Mucosa of rectum (tissue), 2 donors: Measurements from ENCODE around the gene SHE.

ENCODE experiments used
- H3K27ac ChIP-seq, 2 donors: one replicate each; pipeline ENCODE4 v1.7.0; 2013; ENCODE audit warnings: inconsistent platforms in 2 of 2, low read depth in 2 of 2, low read length in 2 of 2
- H3K27me3 ChIP-seq, 2 donors: one replicate each; pipeline ENCODE4 v1.7.0; 2013; ENCODE audit warnings: low read length in 2 of 2; ENCODE audit not compliant: control insufficient read depth in 2 of 2, insufficient read depth in 2 of 2
- H3K36me3 ChIP-seq, 2 donors: one replicate each; pipeline ENCODE4 v1.7.0; 2013; ENCODE audit warnings: low read length in 2 of 2; ENCODE audit not compliant: control insufficient read depth in 2 of 2, insufficient read depth in 2 of 2
- H3K4me1 ChIP-seq, 2 donors: one replicate each; pipeline ENCODE4 v1.7.0; 2013; ENCODE audit warnings: low read length in 2 of 2, mild to moderate bottlenecking in 1 of 2; ENCODE audit not compliant: control insufficient read depth in 2 of 2, insufficient read depth in 2 of 2
- H3K4me3 ChIP-seq, 2 donors: one replicate each; pipeline ENCODE4 v1.7.0; 2013; ENCODE audit warnings: low read length in 2 of 2
- H3K9ac ChIP-seq, 2 donors: one replicate each; pipeline ENCODE4 v1.7.0; 2013; ENCODE audit warnings: low read length in 2 of 2, low read depth in 1 of 2, mild to moderate bottlenecking in 1 of 2
- H3K9me3 ChIP-seq, 2 donors: one replicate each; pipeline ENCODE4 v1.7.0; 2013; ENCODE audit warnings: low read length in 2 of 2; ENCODE audit not compliant: control insufficient read depth in 2 of 2
- donor health status: healthy.
- donor health status: Normal muscosa, but diverticular disease.

SHE gene

DNA sequence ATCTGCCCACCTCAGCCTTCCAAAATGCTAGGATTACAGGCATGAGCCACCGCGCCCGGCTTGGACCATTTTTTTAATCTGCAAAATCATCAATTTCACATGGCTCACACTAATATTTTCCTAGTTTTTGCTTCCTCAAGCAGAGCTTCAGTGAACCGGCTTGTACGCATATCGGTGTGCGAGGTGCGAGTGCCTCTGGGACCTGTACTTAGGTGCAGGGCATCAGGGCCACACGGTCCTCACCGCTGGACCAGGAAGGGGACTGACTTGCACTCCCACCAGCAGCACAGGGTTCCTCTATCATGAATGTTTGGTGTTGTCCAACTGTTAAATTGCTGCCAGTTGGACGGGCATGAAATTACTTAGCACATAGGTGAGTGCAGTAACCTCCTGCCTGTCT, 15.4 kb upstream of the SHE start:
- Histone ChIP-seq H3K9ac (no peak overlapping the region), H3K27ac (no peak overlapping the region), H3K36me3 (no peaks in the 10 kb centered on the region), H3K9me3 (no peaks in the 10 kb centered on the region), H3K27me3 (peaks cover 0 to 4% of the 10 kb centered on the region in 2 donors), H3K4me3 (no peak overlapping the region), H3K4me1 (no peaks in the 10 kb centered on the region)

DNA sequence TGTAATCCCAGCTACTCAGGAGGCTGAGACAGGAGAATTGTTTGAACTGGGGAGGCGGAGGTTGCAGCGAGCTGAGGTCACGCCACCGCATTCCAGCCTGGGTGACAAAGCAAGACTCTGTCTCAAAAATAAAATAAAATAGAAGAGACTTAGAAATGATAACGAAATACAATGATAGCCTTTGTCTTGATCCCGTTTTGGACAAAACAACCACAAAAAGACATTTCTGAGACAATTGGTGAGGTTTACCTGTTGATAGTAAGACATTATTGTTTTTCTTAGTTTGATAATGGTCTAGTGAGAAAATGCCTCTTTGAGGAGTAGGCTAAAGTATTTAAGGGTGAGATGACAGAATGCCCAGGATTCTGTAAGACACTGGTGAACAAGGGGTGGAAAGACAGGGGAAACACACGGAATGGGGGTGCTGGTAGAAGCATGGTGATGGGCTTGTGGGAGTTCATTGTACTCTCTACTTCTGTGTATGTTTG, 11.9 kb upstream of the SHE start:
- Histone ChIP-seq H3K4me3 (no peak overlapping the region), H3K4me1 (no peaks in the 10 kb centered on the region), H3K9me3 (no peaks in the 10 kb centered on the region), H3K27ac (no peak overlapping the region), H3K27me3 (peaks cover 0 to 3% of the 10 kb centered on the region in 2 donors), H3K9ac (no peak overlapping the region), H3K36me3 (no peaks in the 10 kb centered on the region)

DNA sequence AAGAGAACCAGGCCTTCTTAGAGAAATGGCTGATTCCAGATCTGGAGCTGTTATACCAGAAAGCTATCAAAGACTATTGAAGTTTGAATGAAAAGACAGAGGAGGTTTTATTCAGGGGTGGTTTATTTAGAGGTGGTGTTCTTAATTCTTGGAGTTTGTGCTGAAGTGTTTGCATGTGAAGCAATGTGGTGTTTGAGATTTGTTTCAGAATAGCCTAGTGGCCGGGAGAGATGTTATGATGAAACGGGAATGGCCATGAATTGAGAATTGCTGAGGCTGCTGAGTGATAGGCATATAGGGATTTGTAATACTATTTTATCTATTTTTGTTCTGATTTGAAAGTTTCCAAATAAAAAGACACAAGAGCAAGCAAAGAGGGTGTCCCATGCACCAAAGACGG, 10.5 kb upstream of the SHE start:
- H3K4me1 ChIP-seq: no peaks in the 10 kb centered on the region
- peaks cover 0 to 7% of the 10 kb centered on the region in 2 donors for H3K27me3 ChIP-seq
- H3K36me3 ChIP-seq: no peaks in the 10 kb centered on the region
- H3K4me3 ChIP-seq: no peak overlapping the region
- H3K27ac ChIP-seq: no peak overlapping the region
- no peaks in the 10 kb centered on the region for H3K9me3 ChIP-seq
- no peak overlapping the region for H3K9ac ChIP-seq

DNA sequence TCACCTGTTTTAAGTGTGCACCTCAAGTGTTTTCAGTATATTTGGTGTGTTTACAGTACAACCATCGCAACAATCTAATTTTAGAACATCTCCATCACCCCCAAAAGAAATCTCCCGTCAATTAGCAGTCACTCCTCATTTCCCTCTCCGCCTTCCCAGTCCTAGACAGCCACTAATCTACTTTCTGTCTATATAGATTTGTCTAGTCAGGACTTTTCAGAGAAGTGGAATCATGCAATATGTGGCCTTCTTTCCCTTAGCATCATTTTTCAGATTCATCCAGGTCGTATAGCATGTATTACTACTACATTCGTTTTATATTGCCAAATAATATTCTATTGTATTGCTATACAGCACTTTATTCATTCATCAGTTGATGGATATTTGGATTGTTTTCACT, 1.7 kb upstream of the SHE start:
- Histone ChIP-seq H3K4me1 (no peaks in the 10 kb centered on the region), H3K9me3 (no peaks in the 10 kb centered on the region), H3K4me3 (no peak overlapping the region), H3K36me3 (no peaks in the 10 kb centered on the region), H3K27me3 (peaks cover 24 to 28% of the 10 kb centered on the region in 2 donors), H3K27ac (no peak overlapping the region), H3K9ac (no peak overlapping the region)

DNA sequence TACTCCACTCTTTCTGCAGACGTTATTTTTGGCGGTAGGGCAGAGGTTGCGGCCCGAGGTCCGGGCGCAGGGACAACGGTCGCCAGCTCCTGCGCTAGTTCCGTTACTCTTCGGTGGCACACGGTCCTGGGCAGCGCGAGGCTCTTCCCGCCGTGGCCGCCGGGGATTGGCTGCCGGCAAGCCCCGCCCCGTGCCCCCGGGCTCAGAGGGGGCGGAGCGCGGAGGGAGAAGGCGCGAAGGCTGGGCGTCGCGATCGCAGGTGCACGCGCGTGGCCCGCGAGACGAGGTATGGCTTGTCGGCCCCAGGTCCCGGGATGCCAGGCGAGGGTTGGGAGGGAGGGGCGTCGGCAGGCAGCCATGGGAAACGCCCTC, 518 bp upstream of the SHE start:
- Histone ChIP-seq H3K4me3 (no peak overlapping the region), H3K4me1 (no peaks in the 10 kb centered on the region), H3K9ac (no peak overlapping the region)

DNA sequence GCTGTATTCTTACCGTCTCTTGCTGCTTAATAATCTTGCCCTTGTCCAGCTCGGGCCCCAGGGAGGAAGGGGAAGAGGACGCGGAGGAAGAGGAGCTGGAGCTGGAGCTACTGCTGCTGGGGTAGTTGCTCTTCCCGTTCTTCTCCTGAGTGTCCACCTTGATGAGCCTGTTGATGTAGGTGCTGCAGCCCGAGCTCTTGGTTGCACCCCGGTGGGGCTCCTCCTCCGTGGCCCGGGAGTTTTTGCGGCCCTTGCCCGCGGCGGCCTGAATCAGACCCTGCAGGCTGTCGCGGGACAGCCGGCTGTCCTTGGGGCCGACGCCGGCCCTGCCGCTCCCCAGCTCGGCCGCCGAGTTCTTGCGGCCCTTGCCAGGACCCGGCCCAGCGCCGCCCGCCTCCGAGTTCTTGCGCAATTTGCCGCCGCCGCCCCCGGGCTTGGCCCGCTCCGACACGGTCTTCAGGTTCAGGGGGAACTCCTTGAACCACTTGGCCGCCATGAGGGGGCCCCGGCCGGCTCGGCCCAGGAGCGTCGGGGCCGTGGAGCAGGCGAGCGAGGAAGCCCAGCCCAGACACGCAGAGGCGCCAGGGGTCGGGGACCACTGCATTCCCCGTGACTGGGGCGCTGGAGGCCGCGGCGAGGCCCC, 668 bp downstream of the SHE start:
- Histone ChIP-seq H3K9me3 (no peaks in the 10 kb centered on the region), H3K4me3 (peak overlapping the region; percentile 13 to 57), H3K9ac (peak overlapping the region in 1 of 2 donors; percentile 44), H3K36me3 (no peaks in the 10 kb centered on the region), H3K27ac (peak overlapping the region in 1 of 2 donors; percentile 56), H3K27me3 (peaks cover 24% of the 10 kb centered on the region in 2 donors), H3K4me1 (no peaks in the 10 kb centered on the region)

More for the DNA sequence above, 518 bp upstream of the SHE start:
- no peaks in the 10 kb centered on the region for H3K9me3 ChIP-seq
- no peak overlapping the region for H3K27ac ChIP-seq
- no peaks in the 10 kb centered on the region for H3K36me3 ChIP-seq
- peaks cover 24% of the 10 kb centered on the region in 2 donors for H3K27me3 ChIP-seq

DNA sequence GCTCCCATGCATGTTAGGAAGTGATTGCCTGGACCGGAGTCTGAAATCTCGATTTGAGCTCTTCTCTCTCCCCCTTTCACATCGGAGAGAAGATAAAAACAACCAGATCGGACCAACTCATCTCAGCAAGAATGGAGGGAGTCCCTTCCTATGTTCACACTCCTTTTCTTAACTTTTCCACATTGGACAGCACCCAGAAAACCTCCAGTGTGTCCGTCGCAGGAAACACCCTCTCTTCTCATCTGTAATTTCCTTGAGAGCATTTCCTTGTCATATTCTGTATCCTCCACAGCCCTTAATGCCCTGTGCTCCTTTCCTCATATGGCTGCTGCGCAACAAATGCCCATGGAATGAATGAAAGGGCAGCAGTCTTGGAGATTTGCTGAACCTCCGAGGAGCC, 1.7 kb downstream of the SHE start:
- H3K4me1 ChIP-seq: no peaks in the 10 kb centered on the region
- H3K27ac ChIP-seq: no peak overlapping the region
- H3K9me3 ChIP-seq: no peaks in the 10 kb centered on the region
- peak overlapping the region in 1 of 2 donors; percentile 57 for H3K4me3 ChIP-seq
- H3K9ac ChIP-seq: no peak overlapping the region
- no peaks in the 10 kb centered on the region for H3K36me3 ChIP-seq
- H3K27me3 ChIP-seq: peaks cover 24% of the 10 kb centered on the region in 2 donors

DNA sequence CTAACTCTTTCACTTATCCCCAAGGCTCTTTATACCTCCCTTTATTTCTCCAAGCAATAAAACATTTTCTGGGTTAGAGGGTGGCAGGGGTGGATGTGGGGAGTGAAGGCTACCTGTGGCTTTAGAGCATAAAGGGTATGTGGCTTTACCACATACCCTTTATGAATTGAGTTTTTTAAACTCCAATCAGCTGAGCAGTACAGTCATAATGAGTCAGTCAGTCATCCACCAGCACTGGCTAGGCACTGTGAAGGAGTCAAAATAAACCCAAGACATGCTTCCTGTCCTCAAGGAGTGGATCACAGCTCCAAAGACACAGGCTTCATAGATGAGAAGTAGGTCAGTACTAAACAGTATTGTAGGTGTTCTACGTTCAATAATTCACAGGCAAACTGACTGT, 2.8 kb downstream of the SHE start:
- peaks cover 19 to 24% of the 10 kb centered on the region in 2 donors for H3K27me3 ChIP-seq
- no peak overlapping the region for H3K9ac ChIP-seq
- no peak overlapping the region for H3K4me3 ChIP-seq
- H3K36me3 ChIP-seq: no peaks in the 10 kb centered on the region
- no peak overlapping the region for H3K27ac ChIP-seq
- H3K9me3 ChIP-seq: no peaks in the 10 kb centered on the region
- no peaks in the 10 kb centered on the region for H3K4me1 ChIP-seq

DNA sequence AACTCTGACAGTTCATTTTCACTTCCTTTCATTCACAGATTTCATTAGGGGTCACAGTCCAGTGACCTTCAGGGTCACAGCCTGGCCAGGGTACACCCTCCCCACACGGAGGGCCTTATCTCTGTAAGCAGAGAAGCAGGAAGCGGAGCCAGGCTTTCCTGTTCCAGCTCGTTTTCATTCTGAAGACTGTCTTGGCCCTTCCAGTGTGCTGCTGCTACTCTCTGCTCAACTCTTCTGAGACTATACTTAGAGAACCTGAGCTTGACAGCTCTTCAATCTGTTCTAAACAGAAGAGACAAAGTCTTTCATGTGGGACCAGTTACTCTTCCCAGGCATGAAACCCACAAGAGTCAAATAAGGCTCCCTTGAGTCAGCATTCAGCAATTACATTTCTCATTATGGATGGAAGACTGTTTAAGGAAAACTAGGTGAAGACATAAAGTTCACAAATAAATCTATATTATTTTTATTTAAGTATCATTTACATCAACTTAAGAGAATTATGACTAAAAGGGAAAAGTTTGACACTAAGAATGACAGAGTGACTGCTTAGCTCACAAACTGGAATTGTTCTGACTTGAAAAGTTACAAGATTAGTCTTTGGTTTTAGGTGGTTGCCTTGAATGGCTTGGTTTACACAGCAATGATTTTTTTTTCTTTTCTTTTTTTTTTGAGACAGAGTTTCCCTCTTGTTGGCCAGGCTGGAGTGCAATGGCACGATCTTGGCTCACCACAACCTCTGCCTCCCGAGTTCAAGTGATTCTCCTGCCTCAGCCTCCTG, 5.0 kb downstream of the SHE start:
- Histone ChIP-seq H3K4me3 (no peak overlapping the region), H3K4me1 (peaks cover 0 to 6% of the 10 kb centered on the region in 2 donors), H3K9ac (no peak overlapping the region), H3K36me3 (no peaks in the 10 kb centered on the region), H3K27me3 (peaks cover 16 to 24% of the 10 kb centered on the region in 2 donors), H3K27ac (no peak overlapping the region), H3K9me3 (no peaks in the 10 kb centered on the region)

DNA sequence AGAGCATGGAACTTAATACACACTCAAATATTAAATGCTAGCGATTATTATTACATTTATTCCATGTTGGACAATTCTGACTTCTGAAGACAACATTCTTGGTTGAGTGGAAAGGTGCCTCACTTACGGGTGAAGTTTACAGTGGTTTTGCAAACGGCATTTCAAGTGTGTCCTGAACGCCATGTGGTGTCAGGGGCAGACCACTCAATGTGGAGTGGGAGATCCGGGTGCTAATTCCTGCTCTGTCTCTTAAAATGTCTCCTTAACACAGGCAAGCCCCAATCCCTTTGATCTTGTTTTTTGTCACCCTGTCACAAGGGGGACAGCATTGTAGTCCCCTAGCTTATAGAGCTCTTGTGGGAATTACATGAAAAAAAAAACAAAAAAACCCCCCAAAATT, 5.8 kb downstream of the SHE start:
- no peaks in the 10 kb centered on the region for H3K36me3 ChIP-seq
- no peak overlapping the region for H3K4me3 ChIP-seq
- H3K27me3 ChIP-seq: peaks cover 15 to 23% of the 10 kb centered on the region in 2 donors
- H3K4me1 ChIP-seq: peaks cover 0 to 9% of the 10 kb centered on the region in 2 donors
- no peaks in the 10 kb centered on the region for H3K9me3 ChIP-seq
- no peak overlapping the region for H3K27ac ChIP-seq
- H3K9ac ChIP-seq: no peak overlapping the region
